ENCODE data around the gene CENPX. TPM values are rescaled to one million over a fixed set of nuclear protein-coding genes. Genes with fewer than 3 reads are reported as not detected.

The CENPX gene
- polyA plus RNA-seq, 2 donors = 86.8 to 117 TPM

DNA sequence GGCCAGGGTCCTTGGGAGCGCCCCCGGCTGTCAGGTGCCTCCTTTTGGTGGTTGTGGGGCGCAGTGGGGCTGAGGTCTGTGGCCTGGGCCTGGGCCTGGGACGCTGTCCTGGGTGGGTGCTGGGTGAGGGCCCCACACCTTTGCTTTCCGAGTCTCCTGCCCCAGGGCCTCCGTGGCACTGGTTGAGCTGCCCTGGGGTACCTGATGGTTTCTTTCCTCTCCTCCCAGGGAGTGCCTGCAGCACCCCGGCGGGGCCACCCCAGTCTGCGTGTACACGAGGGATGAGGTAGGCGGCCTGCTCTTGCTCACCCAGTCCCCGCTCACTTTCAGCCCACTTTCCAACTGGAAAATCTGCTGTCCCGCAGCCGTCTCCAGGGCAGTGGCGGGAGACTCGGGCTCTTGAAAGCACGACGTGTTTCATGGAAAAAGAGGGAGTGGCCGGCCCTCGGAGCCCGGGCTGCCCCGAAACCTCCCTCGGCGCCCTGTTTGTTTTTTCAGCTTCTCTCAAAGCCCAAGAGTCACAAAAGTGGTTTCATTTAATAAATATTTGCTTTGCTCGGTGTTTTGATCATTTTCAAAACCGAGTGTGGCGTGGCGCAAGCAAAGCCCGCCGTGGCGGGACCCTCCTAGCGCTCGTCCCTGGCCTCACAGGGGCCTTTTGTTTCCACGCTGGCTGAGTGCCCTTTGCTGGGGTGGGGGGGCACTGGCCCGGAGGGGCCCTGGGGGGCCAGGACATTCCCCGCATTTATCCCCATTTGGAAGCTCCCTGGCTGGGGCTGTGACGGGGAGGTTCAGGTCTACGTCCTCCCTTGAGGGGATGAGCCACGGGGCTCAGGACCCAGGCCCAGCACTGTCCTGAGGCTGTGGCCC, 27.9 kb downstream of the CENPX start:
- Histone ChIP-seq H3K4me3 (ENCODE audit: low read depth in 1 of 2, low read length in 2 of 2) (no peak overlapping the region), H3K27me3 (ENCODE audit: control insufficient read depth in 1 of 2, insufficient read depth in 2 of 2, low read length in 2 of 2) (no peaks in the 10 kb centered on the region), H3K4me1 (ENCODE audit: control insufficient read depth in 2 of 2, insufficient read depth in 2 of 2, low read length in 1 of 2) (peaks cover 6 to 23% of the 10 kb centered on the region in 2 donors), H3K27ac (ENCODE audit: low read depth in 2 of 2, low read length in 1 of 2) (no peak overlapping the region), H3K36me3 (ENCODE audit: control insufficient read depth in 2 of 2, insufficient read depth in 2 of 2, low read length in 1 of 2) (peaks cover 0 to 13% of the 10 kb centered on the region in 2 donors), H3K9me3 (ENCODE audit: control insufficient read depth in 2 of 2, insufficient read depth in 1 of 2, low read depth in 1 of 2, low read length in 1 of 2) (no peaks in the 10 kb centered on the region)
- 80 to 84% methylated on average over 39 of the region's 39 CpGs for WGBS, 2 donors

DNA sequence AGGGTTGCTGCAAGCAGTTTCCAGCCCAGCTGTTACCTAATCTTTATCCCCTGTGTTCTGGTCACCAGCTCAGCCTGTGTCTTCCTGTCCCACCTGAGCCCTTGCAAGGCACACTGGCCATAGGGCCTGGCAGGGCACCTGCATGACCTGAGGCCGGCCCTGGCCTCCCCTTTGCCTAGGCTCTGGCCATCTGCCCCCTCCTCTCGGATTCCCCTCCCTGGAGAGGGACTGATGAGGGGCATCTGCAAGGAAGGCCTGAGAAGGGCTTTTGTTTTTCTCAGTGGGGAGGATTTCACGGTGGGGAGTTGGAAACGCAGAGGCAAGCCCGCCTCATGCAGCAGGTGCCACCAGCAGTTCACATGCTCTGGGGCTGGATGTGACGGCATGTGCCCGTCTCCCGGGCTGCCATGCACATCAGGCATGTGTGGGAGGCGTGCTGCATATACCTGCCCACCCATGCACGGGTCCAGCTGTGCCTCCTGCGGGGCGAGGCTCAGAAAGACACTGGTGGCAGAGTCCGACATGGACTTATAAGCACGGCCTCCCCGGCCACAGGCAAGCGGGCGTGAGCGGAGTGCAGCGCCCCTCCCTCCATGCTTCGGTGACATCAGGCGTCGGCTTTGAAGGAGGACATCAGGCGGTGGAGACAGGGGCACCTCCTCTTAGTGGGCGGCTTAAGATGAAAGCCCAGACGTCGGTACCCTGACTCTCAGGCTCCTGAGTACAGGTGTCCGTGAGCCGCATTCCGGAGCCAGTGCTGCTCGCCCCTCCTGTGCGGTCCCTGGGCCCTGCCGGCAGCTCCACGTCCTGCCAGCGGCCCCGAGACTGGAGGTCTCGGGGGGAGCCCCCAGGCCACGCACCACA, 28.7 kb downstream of the CENPX start:
- H3K27ac ChIP-seq (ENCODE audit: low read depth in 2 of 2, low read length in 1 of 2) = no peak overlapping the region
- no peaks in the 10 kb centered on the region for H3K27me3 ChIP-seq (ENCODE audit: control insufficient read depth in 1 of 2, insufficient read depth in 2 of 2, low read length in 2 of 2)
- H3K9me3 ChIP-seq (ENCODE audit: control insufficient read depth in 2 of 2, insufficient read depth in 1 of 2, low read depth in 1 of 2, low read length in 1 of 2) = no peaks in the 10 kb centered on the region
- H3K36me3 ChIP-seq (ENCODE audit: control insufficient read depth in 2 of 2, insufficient read depth in 2 of 2, low read length in 1 of 2) = peaks cover 3 to 13% of the 10 kb centered on the region in 2 donors
- 92 to 94% methylated on average over 31 to 37 of the region's 37 CpGs for WGBS, 2 donors
- no peak overlapping the region for H3K4me3 ChIP-seq (ENCODE audit: low read depth in 1 of 2, low read length in 2 of 2)
- H3K4me1 ChIP-seq (ENCODE audit: control insufficient read depth in 2 of 2, insufficient read depth in 2 of 2, low read length in 1 of 2) = peaks cover 6 to 23% of the 10 kb centered on the region in 2 donors

DNA sequence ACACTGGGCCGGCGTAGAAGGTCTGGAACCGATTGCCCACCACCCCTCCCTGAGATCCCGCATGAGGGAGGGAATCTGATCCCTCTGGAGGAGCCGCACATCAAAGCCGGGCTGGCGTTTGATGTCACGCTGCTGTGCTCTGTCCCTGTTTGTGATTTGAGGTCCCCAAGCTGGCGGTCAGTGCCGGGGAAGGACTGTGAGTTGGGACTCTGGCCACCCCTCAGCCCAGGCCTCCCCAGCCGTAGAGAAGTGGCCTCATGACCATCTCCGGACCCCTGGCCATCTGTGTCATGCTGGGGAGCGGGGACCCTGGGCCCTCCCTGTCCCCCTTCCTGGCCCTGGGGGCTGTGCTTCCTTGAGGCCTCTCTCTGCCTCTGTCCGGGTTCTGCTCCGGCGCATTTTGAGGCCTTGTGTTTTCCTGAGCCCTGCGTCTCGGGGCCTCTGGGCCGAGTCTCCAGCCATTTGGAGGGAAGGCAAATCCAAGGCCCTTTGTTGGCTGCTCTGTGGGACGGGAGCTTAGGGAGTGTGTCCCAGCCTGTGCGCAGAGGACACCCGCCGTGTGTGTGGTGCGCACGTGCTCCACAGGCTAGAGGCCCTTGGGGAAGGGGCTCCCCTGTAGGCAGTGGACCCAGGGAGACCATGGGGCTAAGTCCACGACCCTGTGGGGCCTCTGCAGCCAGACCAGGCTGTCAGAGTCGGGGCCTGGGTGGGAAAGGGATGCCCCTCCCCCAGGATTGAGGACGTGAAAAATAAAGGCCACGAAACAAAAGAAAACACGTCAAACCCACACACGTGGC, 30.2 kb downstream of the CENPX start:
- Histone ChIP-seq H3K36me3 (ENCODE audit: control insufficient read depth in 2 of 2, insufficient read depth in 2 of 2, low read length in 1 of 2) (peaks cover 3 to 13% of the 10 kb centered on the region in 2 donors), H3K4me3 (ENCODE audit: low read depth in 1 of 2, low read length in 2 of 2) (no peak overlapping the region), H3K27me3 (ENCODE audit: control insufficient read depth in 1 of 2, insufficient read depth in 2 of 2, low read length in 2 of 2) (no peaks in the 10 kb centered on the region), H3K27ac (ENCODE audit: low read depth in 2 of 2, low read length in 1 of 2) (peak overlapping the region; percentile 83), H3K4me1 (ENCODE audit: control insufficient read depth in 2 of 2, insufficient read depth in 2 of 2, low read length in 1 of 2) (peaks cover 6 to 23% of the 10 kb centered on the region in 2 donors), H3K9me3 (ENCODE audit: control insufficient read depth in 2 of 2, insufficient read depth in 1 of 2, low read depth in 1 of 2, low read length in 1 of 2) (no peaks in the 10 kb centered on the region)
- 57 to 61% methylated on average over 31 of the region's 31 CpGs for WGBS, 2 donors

GRCh38 chr17:81991684-81992305, 30.9 kb downstream of the CENPX start:
- Histone ChIP-seq H3K27me3 (ENCODE audit: control insufficient read depth in 1 of 2, insufficient read depth in 2 of 2, low read length in 2 of 2) (no peaks in the 10 kb centered on the region), H3K4me1 (ENCODE audit: control insufficient read depth in 2 of 2, insufficient read depth in 2 of 2, low read length in 1 of 2) (peaks cover 6 to 23% of the 10 kb centered on the region in 2 donors), H3K27ac (ENCODE audit: low read depth in 2 of 2, low read length in 1 of 2) (peak overlapping the region; percentile 83), H3K9me3 (ENCODE audit: control insufficient read depth in 2 of 2, insufficient read depth in 1 of 2, low read depth in 1 of 2, low read length in 1 of 2) (no peaks in the 10 kb centered on the region), H3K4me3 (ENCODE audit: low read depth in 1 of 2, low read length in 2 of 2) (no peak overlapping the region), H3K36me3 (ENCODE audit: control insufficient read depth in 2 of 2, insufficient read depth in 2 of 2, low read length in 1 of 2) (peaks cover 3 to 11% of the 10 kb centered on the region in 2 donors)
- WGBS, 2 donors = 27 to 31% methylated on average over 31 of the region's 31 CpGs

GRCh38 chr17:81990836-81991683, 31.6 kb downstream of the CENPX start:
- H3K4me1 ChIP-seq (ENCODE audit: control insufficient read depth in 2 of 2, insufficient read depth in 2 of 2, low read length in 1 of 2) = peaks cover 6 to 23% of the 10 kb centered on the region in 2 donors
- 56 to 61% methylated on average over 25 of the region's 25 CpGs for WGBS, 2 donors
- H3K4me3 ChIP-seq (ENCODE audit: low read depth in 1 of 2, low read length in 2 of 2) = no peak overlapping the region
- H3K9me3 ChIP-seq (ENCODE audit: control insufficient read depth in 2 of 2, insufficient read depth in 1 of 2, low read depth in 1 of 2, low read length in 1 of 2) = no peaks in the 10 kb centered on the region
- no peaks in the 10 kb centered on the region for H3K27me3 ChIP-seq (ENCODE audit: control insufficient read depth in 1 of 2, insufficient read depth in 2 of 2, low read length in 2 of 2)
- H3K36me3 ChIP-seq (ENCODE audit: control insufficient read depth in 2 of 2, insufficient read depth in 2 of 2, low read length in 1 of 2) = peaks cover 3 to 15% of the 10 kb centered on the region in 2 donors
- peak overlapping the region; percentile 78 to 83 for H3K27ac ChIP-seq (ENCODE audit: low read depth in 2 of 2, low read length in 1 of 2)

DNA sequence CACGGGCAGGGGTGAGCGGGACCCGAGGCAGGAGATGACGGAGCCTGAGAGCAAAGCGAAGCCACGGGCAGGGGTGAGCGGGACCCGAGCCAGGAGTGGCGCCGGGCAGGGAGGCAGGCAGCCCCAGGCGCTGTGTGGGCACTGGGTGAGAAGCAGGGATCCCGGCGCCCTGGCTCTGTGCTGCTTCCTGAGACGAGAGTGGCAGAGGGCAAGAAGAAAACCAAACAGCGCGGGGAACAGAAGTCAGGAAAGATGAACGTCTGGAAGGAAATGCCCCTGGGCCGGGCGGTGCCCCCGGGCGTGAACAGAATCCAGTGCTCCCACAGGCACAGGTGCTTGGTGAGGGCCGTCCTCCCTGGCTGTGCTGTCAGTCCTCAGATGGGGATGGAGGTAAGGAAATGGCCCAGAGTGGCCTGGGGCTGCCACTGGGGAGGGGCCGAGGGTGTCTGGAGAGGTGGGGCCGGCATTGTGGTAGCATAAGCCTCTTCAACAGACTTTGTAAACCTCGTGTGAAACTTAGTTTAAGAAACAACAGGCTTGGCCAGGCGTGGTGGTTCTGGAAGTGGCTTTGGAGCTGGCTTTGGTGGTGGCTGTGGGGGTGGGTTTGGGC, 35.4 kb downstream of the CENPX start:
- 79 to 81% methylated on average over 26 of the region's 26 CpGs for WGBS, 2 donors
- Histone ChIP-seq H3K4me3 (ENCODE audit: low read depth in 1 of 2, low read length in 2 of 2) (no peak overlapping the region), H3K4me1 (ENCODE audit: control insufficient read depth in 2 of 2, insufficient read depth in 2 of 2, low read length in 1 of 2) (peaks cover 4 to 16% of the 10 kb centered on the region in 2 donors), H3K27me3 (ENCODE audit: control insufficient read depth in 1 of 2, insufficient read depth in 2 of 2, low read length in 2 of 2) (no peaks in the 10 kb centered on the region), H3K27ac (ENCODE audit: low read depth in 2 of 2, low read length in 1 of 2) (no peak overlapping the region), H3K36me3 (ENCODE audit: control insufficient read depth in 2 of 2, insufficient read depth in 2 of 2, low read length in 1 of 2) (peaks cover 8 to 19% of the 10 kb centered on the region in 2 donors), H3K9me3 (ENCODE audit: control insufficient read depth in 2 of 2, insufficient read depth in 1 of 2, low read depth in 1 of 2, low read length in 1 of 2) (no peaks in the 10 kb centered on the region)

DNA sequence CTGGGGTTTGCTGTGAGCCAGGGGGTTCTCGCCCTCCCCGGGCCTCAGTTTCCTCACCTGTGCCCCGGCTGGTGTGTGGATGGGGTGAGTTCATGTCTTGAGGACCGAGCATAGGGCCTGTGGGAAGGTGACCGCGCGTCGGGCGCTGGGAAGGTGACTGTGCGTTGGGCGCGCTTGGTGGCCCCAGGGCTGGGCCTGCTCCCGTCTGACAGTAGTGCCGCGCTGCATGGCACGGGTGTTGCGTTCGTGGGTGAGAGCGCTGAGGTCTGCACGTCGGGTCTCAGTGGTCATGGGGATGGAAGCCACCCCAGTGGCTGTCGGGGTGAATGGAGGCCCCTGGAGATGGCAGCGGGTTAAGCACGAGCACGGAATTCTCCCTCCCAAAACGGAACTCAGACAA, 36.1 kb downstream of the CENPX start:
- Histone ChIP-seq H3K4me3 (ENCODE audit: low read depth in 1 of 2, low read length in 2 of 2) (no peak overlapping the region), H3K9me3 (ENCODE audit: control insufficient read depth in 2 of 2, insufficient read depth in 1 of 2, low read depth in 1 of 2, low read length in 1 of 2) (no peaks in the 10 kb centered on the region), H3K27ac (ENCODE audit: low read depth in 2 of 2, low read length in 1 of 2) (no peak overlapping the region), H3K27me3 (ENCODE audit: control insufficient read depth in 1 of 2, insufficient read depth in 2 of 2, low read length in 2 of 2) (no peaks in the 10 kb centered on the region), H3K36me3 (ENCODE audit: control insufficient read depth in 2 of 2, insufficient read depth in 2 of 2, low read length in 1 of 2) (peaks cover 8 to 19% of the 10 kb centered on the region in 2 donors), H3K4me1 (ENCODE audit: control insufficient read depth in 2 of 2, insufficient read depth in 2 of 2, low read length in 1 of 2) (peaks cover 0 to 13% of the 10 kb centered on the region in 2 donors)
- 95 to 96% methylated on average over 26 of the region's 26 CpGs for WGBS, 2 donors

DNA sequence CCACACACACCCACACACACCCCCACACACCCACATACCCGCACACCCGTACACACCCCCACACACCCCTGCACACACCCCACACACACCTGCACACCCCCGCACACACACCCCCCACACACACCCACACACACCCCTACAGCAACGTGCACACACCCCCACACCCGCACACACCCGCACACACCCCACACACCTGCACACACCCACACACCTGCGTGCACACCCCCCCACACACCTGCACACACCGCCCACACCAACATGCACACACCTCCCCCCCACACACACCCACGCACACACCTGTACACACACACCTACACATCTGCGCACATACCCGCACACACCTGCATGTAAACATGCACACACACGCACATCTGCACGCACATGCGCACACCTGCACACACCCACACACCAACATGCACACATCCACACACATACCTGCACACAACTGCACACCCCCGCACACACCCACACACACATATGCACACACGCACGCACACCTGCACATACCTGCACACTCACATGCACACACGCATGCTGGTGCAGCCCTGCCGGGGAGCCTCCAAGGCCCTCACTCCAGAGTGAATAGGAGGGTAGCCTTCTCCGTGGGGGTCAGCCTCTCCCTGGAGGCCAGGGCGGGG, 37.8 kb downstream of the CENPX start:
- Histone ChIP-seq H3K9me3 (ENCODE audit: control insufficient read depth in 2 of 2, insufficient read depth in 1 of 2, low read depth in 1 of 2, low read length in 1 of 2) (no peaks in the 10 kb centered on the region), H3K36me3 (ENCODE audit: control insufficient read depth in 2 of 2, insufficient read depth in 2 of 2, low read length in 1 of 2) (peaks cover 8 to 19% of the 10 kb centered on the region in 2 donors), H3K4me1 (ENCODE audit: control insufficient read depth in 2 of 2, insufficient read depth in 2 of 2, low read length in 1 of 2) (peaks cover 0 to 4% of the 10 kb centered on the region in 2 donors), H3K27ac (ENCODE audit: low read depth in 2 of 2, low read length in 1 of 2) (no peak overlapping the region), H3K4me3 (ENCODE audit: low read depth in 1 of 2, low read length in 2 of 2) (no peak overlapping the region), H3K27me3 (ENCODE audit: control insufficient read depth in 1 of 2, insufficient read depth in 2 of 2, low read length in 2 of 2) (no peaks in the 10 kb centered on the region)
- 87 to 90% methylated on average over 21 of the region's 21 CpGs for WGBS, 2 donors
